ENCODE measurements around the gene MIOX.
A peak's percentile ranks its signal among the peaks of the same experiment; 100 is the strongest.

Gene MIOX

GRCh38 chr22:50456026-50456425, 30.6 kb upstream of the MIOX start:
- DNase-seq = no peak

- no peak for DNase-seq
Measured at GRCh38 chr22:50456466-50457234, 30.0 kb upstream of the MIOX start.

DNA sequence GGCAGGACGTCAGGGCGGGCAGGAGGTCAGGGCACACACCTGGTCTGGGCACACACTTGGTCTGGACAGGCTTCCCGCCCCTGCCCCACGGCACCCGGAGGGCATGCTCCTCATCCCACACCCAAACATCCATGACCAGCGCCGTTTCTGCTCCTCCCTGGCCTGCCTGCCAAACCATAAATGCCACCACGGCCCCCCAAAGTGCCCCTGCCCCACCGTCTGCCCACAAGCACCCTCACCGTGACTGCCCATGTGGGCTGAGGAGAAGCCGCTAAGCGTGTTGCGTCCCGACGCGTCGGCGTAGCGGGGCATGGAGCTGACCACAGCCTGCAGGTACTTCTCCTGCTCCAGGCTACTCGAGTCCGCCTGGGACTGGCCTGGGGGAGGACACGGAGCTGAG, 27.6 kb upstream of the MIOX start:
- no peak for DNase-seq

- no peak for DNase-seq
Measured at GRCh38 chr22:50459496-50460140, 27.0 kb upstream of the MIOX start.

DNA sequence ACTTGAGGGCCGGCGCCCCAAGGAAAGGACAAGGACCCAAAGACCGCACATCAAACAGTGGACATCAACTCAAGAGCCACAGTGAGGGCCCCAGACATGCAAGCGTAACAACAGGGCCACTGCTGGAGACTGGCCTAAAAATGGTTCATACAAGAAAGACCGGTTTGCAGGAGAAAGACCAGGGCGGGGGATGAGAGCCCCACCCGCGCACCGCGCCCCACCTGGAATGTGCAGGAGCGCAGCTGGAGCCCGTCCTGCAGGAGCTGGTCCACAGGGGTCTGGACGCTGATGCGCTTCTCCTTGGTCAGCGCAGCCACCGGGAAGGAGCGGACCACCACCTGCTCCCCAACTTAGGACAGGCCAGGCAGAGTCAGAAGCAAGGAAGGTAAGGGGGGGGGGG, 25.7 kb upstream of the MIOX start:
- no peak for DNase-seq

DNA sequence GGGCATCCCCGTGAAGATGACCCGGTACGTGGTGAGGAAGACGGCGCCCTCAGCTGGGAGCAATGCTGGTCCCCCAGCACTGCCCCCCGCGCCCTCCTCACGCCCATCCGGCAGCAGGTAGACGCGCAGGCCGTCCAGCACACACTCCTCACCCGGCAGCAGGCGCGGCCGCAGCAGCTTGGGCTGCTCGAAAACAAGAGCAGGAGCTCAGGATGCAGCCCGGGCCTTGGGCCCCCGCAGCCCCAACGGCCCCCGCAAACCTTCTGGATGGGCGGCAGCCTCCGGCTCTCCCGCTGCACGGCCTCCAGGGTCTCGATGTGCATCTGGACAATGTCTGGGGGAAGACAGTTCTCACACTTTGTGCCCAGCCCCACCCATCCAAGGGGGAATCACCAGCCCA, 25.1 kb upstream of the MIOX start:
- DNase-seq = no peak

DNA sequence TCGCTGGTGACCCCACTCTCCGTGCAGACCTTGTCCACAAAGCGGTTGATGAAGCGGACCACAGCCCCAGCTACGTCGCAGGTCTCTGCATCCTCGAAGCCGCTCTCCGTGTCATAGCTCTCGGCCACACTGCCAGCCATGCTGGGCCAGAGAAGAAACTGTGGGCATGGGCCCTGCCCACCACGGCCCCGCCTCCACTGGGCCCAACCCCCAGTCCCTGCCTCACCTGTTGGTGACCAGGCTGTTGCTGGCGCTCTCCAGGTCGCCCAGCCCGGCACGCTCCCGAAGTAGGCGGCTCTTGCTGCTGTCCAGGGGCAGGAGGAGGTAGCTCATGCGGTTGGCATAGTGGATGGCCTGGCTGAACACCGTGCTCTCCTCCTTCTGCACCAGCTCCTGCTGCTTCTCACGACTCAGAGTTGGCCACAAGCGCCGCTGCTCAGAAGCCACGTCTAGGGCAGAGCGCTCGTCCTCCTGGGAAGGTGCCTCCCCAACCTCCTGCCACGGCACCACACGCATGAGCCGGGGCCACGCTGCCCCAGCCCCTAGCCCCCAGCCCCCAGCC, 24.6 kb upstream of the MIOX start:
- no peak for DNase-seq

DNA sequence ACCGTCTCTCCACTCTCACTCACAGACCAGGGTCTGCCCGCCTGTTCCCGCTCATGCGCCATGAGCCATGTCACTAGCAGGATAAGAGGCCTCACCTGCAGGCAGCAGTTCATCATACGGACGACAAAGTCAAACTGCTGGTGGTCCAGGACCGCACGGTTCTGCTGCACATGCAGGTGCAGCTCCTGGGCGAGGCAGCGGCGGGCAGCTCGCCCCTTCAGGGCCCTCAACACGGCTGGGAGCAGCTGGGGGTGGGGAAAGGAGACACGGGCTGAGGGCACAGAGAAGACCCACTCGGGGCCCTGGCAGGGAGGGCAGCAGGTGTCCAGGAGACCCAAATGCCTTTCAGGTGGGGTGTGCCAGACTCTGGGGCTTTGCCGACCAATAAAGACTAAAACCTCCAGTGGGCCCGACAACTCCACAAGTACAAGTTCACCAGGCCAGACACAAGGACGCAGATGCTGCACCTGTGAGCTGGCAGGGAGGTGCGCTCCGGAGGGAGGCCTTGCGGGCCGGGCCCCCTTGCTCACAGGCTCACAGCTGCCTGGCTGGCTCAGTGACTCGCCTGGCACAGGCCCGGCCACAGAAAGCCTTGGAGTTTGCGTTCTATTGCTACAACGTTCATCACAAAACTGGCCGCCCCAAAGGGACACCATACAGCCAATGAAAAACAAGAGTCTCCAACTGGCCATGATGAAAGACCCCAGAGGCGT, 23.3 kb upstream of the MIOX start:
- DNase-seq = no peak

GRCh38 chr22:50464451-50464850, 22.2 kb upstream of the MIOX start:
- DNase-seq = no peak

DNA sequence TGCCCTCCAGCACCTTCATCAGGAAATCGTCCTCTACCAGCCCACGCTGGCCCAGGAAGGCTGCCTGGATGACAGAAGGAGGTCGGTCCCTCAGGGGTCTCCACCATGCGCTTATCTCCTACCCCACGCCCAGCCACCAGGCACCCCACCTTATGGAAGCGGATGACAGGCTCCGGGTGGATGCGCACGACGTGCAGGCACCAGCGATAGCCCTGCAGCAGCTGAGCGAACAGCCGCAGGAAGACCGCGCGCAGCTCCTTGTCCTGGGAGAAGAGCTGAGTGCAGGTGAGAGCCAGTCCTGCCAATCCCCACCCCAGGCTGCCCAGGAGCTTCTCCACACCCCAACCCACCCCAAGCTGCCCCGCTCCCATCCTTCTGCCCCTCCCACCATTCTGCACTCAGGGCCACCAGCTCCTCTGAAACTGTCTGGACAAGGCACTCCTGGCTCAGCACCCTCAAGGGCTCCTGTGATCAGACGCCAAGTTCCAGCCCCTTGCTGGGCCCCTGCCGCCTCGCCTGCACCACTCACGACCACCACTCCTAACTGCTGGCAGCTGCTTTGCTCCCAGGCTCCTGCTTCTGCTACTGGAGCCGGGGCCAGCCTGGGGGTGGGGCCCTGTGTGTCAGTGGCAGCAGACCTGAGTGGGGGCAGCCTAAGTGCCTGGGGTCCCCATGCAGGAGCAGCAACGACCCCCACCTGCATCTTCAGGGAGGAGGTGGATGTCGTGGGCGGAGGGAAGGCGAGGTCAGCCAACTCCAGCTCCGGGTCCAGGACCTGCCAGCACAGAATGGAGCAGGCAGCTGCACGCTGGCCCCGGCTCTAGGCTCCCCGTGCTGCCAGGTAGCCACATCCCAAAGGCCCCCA, 21.4 kb upstream of the MIOX start:
- DNase-seq = no peak

DNA sequence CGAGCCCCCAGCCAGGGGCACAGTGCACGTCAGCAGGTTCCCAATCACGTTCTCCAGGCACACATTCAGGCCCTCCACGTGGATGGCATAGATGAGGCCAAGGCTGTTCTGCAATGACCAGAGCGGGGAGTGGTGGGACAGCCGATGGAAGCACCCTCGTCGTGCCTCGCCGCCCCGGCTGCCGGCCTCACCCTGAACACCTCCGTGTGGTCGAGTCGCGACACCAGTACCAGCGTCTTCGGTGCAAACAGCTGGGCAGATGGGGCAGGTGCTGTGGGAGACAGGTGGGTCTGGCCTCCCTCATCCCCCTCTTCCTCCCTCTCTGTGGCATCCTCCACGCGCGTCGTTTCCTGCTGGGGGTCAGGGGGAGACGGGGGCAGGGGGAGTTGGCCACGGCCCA, 19.3 kb upstream of the MIOX start:
- no peak for DNase-seq

- no peak for DNase-seq
Measured at GRCh38 chr22:50467773-50468440, 18.8 kb upstream of the MIOX start.

- no peak for DNase-seq
Measured at GRCh38 chr22:50468626-50469025, 18.0 kb upstream of the MIOX start.

- peak; percentile 41 for DNase-seq
Measured at GRCh38 chr22:50469377-50470305, 17.0 kb upstream of the MIOX start.

DNA sequence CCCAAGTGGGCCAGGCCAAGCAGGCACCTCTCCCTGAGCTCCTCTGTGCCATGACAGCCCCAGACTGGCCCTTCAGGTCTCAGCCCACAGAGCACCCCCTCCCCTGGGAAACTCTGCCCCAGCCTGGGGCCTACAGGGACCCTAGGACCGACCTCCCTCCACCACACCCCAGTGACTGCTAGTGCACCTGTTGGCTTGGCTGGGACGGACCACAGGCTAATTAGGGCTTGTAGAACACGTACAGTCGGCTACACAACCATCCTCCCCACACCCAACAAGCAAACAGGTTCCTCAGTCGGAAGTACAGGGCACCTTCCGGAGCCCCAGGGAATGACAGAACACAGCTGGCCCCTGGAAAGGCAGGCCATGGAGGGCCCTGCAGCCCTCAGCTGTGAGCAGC, 16.2 kb upstream of the MIOX start:
- no peak for DNase-seq

DNA sequence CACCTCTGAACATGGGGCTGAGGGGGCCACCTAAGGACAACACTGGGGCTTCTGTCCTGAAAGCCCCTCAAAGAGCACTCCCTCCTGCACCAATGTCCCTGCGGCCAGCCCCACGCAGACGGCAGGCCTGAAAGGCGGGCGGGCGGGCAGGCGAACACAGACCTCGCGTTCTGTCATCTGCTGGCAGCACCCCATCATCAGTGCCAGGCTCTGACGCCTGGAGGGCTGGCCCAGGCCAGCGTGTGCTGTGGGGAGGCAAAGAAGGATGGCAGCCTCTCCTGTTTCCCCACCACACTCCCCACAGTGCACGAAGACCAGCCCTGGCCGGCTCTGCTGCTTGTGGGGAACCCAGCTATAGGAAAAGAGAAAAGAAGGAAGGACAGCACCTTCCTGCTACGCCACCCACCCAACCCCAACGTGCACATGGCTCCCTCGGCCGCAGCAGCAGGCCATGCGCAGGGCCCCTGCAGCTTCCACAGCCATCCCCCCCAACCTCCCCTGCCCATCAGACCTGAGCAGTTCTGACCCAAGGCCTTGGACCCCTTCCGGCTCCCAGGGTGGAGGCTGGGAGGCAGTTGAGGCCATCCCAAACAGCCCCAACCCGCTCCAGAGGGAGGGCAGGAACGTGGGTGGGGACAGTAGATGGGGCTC, 15.3 kb upstream of the MIOX start:
- no peak for DNase-seq

GRCh38 chr22:50471962-50472361, 14.7 kb upstream of the MIOX start:
- no peak for DNase-seq

GRCh38 chr22:50473088-50473487, 13.6 kb upstream of the MIOX start:
- no peak for DNase-seq

DNA sequence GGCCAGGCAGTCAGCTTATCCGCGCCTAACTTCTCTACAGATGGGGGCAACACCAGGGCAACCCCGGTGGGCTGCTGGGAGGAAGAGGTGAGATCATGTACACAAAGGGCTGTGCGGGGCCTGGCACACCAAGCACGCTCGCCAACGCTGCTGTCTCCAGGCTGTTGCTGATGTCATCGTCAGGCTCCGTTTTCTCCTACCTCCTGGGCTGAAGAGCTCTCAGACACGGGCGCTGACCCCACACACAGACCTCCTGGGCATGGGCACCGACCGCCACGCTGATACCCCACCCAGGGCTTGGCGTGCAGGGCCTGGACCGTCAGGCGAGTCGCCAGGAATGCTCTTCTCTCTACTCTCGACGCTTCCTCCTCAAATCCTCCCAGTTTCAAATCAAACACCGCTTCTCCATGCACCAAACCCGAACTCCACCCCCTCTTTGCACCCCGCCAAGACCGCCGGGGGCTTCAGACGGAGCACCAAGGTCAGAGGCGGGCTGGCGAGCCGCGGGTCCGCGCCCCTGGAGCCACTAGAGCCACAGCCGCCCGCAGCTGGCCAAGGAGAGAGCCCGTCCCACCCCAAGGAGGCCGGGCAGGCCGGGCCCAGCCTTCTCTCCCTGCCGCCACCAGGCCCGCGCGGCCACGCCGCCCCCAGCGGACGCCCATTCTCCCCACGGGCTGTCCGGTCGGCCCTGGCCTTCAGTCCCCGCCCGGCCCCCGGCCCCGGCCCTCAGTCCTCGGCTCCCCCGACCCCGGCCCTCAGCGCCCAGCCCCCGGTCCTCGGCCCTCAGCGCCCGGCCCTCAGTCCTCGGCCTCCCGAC, 12.6 kb upstream of the MIOX start:
- DNase-seq = no peak
